GM19455 (cell line): Measurements from ENCODE around the gene THBD.

Source experiments
- ATAC-seq: cut with Tn5 transposase; IDR thresholded peaks from one replicate; pipeline ENCODE4 v1.9.1; 2021; ENCODE audit not compliant: unreplicated experiment

THBD gene

DNA sequence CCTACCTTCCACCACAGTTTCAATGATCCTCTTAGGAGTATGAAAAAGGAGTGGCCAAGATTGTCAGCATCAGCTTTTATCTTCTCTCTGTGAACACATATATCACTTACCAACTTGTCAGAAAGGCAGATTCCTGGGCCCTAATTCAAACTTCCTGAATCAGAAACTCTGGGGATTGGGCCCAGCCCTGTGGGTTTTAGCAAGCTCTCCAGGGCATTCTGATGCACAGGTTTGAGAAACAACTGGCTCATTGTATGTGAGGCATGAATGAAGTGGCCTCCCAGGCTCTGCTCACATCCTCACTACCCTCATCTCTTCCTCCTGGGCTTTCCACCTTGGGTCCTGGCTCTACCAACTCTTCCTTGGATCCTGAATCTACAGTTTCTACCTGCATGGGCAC, 13.2 kb upstream of the THBD start:
- no peak for ATAC-seq

GRCh38 chr20:23061734-23062561, 12.5 kb upstream of the THBD start:
- ATAC-seq, result no peak

DNA sequence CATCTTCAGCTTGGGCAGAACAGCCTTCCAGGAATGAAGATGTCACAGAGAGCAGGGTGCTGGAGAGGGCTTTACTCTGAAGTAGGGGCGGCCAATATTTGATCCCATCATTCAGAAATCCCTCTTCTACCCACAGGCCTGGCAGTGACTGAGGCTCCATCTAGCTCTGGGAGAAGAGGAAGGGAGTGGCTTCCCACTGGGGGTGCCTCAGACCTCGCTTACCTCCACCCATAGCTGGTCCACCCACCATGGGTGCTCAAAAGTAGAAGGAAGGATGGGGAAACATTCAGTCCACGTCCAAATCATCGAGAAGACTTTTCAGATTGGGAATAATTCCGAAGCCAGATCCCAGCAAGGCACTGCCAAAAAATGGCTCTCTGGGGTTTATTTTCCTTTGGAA, 11.8 kb upstream of the THBD start:
- ATAC-seq, result no peak

DNA sequence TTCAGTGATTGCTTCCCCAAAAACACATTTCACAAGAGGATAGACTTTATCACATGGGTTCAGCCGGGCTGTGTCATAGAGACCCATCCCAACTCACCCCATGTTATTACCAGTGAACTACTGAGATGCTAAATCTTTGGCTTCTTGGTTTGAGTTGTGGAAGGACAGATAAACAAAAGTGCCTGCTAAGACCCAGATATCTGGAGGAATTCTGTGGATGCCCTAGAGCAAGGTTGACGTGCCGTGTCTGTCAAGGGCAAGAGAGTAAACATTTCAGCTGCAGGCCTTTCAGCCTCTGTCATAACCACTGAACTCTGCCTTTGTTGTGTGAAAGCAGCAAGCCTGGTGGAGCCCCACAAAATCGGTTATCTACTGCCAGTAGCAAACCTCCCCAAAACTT, 11.2 kb upstream of the THBD start:
- ATAC-seq, result no peak

DNA sequence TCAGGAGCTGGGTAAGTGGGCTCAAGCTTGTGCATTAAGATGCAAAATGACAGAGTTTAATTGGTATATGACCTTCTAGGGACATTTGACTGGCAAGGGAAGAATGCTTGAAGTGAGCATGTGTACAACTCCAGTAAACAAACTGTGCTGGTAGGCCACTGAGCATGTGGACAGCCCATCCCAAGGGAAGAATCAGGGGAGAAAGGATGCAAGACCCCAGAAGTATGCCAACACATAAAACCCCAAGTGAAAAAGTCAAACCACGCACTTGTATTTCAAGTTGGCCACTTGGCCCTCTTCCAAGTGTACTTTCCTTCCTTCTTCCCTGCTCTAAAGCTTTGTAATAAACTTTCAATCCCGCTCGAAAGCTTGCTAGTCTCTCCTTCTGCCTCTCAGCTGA, 10.4 kb upstream of the THBD start:
- no peak for ATAC-seq

DNA sequence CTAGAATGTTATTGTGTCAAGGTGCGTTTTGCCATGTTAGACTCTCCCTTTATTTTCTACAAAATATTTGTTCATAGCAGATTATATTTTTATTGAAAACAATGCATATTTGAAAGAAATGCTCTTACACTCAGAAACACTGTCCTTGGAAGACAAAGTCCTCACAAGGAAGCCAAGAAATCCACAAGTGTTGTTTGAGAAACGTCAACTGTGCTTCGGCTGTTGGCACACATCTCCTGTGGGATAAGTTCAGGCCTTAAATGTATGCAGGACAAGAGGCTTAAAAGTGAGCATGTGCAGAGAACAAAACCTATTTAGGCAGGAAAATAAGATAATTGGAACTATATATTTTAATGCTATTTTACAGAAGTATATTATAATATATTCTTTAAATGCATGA, 9.5 kb upstream of the THBD start:
- ATAC-seq, result no peak

- no peak for ATAC-seq
Observed at GRCh38 chr20:23058240-23058639, 8.8 kb upstream of the THBD start.

DNA sequence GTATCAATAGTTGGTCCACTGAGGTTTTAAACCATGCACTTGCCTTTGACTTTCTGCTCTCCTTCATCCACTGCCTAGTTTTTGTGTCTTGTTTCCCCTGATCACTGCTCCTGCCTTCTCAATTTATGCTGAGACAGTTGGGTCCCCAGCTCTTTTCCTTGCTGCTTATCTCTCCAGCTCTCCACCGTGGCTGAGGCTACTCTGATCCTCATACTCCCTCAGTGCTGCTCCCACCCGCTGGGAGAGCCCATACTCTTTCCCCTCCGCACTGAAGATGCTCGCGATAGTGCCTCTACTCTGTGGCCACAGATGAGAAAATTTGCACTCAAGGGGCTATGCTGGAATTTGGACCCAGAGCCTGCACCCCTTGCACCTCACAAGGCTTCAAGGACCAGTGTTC, 3.4 kb upstream of the THBD start:
- ATAC-seq, result no peak

- no peak for ATAC-seq
Observed at GRCh38 chr20:23050847-23051627, 1.6 kb upstream of the THBD start.

DNA sequence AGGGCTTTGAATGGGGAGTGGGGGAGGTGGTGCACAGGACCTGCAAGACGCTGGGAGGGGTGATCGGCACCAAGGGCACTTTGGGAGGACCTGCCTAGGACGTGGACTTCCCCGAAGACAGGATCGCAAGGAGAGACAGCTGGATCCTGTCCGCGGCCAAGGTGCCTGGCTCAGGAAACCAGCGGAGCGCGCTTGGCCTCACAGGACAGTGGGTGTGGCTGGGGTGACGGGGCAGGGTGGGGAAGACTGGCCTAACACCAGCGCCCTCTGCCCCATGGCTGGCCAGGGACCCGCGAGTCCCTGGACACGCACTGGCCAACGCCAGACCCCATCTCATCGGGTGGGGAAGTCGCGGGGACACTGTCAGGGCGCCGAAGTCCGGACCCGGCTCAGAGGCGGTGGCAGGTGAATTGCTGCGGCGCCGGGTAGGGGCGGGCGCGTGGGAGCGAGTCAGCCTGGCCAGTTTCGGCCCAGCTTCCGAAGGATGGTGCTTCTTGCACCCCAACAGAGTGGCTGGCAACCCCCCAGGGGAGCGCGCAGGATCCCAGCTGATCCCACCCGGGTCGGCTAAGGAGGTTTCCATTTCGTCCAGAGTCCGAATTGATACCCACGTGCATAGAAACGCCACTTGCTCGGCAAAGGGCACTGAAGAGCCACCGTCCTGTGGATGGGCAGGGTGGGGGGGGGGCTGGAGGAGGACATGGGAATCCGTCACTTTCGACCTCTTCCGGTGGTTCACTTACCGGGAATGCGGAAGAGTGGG, 785 bp upstream of the THBD start:
- no peak for ATAC-seq

DNA sequence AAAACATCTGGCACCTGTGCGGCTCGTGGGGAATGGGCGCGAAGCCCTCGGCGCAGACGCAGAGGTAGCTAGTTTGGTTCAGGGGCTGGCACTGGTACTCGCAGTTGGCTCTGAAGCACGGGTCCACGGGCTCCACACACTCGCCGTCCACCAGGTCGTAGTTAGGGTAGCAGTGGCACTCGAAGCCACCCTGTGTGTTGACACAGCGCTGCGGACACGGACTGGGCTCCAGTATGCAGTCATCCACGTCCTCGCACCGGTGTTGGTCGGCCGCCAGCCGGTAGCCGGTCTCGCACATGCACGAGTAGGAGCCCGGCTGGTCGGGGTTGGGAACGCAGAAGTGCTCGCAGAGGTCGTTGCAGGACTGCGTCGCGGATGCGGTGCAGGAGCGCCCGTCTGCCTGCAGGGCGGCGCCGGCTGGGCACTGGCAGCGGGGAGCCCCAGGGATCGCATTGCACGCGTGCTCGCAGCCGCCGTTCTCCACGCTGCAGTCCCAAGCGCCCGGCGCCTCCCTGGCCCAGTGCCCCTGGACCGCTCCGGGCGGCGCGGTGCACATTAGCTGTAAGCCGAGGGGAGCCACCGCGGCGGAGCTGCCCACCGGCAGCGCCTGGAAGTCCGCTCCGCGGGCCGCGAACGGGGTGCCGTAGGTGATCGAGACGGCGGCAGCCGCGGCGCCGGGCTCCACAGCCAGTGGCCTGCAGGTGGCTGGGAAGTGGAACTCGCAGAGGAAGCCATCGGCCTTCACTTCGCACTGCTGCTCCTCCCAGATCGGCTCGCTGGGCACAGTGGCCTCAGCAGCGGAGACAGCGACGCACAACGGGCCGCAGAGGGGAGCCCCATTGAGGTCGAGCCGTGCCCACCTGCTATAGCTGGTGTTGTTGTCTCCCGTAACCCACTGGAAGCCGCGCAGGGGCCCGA, 930 bp downstream of the THBD start:
- ATAC-seq, result no peak

GRCh38 chr20:23047738-23048214, 1.7 kb downstream of the THBD start:
- ATAC-seq, result no peak

DNA sequence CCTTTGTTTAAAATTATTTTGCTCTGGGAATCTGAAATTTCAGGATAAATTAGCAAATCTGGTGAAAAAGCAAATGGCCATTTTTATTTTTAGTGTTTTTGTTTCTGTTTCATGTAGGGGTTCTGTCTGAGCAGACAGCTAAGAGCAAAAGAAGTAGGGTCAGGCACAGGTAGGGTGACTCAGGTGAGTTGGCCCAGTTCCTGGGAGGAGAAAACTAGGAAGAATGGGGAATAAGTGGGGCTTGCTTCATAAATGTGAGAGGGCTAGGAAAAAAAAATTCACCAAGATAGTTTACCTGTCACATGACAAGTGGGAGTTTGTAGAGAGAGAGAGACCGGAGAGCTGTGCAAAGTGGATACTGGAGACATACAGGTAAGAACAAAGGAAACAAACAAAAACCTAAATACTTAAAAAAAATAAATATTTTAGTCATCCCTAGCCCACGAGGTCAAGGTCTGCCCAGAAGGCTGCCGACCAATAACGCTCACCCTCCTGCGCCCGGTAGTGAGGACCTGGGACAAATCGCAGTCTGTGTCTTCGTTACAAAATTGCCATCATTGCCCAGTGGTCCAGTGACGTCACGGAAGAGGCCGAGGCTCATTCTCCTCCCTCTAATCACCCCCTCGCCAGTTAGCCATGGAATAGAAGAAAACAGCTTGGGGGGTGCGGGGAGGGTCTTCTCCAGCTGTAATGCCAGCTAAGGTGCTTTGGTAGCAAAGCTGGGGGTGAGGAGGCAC, 2.3 kb downstream of the THBD start:
- ATAC-seq, result no peak

DNA sequence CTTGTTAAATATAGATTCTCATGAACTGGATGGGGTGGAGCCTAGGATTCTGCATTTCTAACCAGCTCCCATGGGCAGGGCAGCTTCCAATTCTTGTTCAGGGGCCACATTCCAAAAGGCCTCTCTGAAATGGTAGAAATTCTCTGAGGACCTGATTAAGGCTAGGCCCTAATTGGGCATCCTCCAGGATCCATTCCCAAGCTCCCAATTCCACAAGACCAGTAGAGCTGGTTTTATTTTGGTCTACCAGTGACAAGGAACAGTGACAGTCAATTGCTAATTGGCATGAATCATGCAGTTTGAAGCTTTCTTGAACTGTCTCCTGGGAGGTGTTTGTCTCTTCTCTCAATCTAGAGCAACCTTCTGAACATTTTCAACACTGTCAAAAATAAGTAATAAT, 3.0 kb downstream of the THBD start:
- no peak for ATAC-seq

GRCh38 chr20:23043376-23043775, 6.1 kb downstream of the THBD start:
- no peak for ATAC-seq

- no peak for ATAC-seq
Observed at GRCh38 chr20:23042270-23042669, 7.2 kb downstream of the THBD start.

- ATAC-seq, result no peak
Observed at GRCh38 chr20:23039885-23040508, 9.5 kb downstream of the THBD start.

- ATAC-seq, result no peak
Observed at GRCh38 chr20:23039136-23039875, 10.2 kb downstream of the THBD start.

- no peak for ATAC-seq
Observed at GRCh38 chr20:23037017-23037481, 12.4 kb downstream of the THBD start.
